GM20000 (cell line): Measurements from ENCODE around the gene ANO2.

Source experiments
- DNase-seq: peaks from one replicate; pipeline ENCODE4 v3.0.0; 2012; ENCODE audit warnings: low spot score
- TF ChIP-seq, protein P1 (sequence below): IDR thresholded peaks from 2 replicates; pipeline ENCODE4 v1.5.1; 2012; ENCODE audit warnings: mild to moderate bottlenecking, control low read depth; ENCODE audit errors: extremely low read depth, missing control alignments

ANO2 gene

DNA sequence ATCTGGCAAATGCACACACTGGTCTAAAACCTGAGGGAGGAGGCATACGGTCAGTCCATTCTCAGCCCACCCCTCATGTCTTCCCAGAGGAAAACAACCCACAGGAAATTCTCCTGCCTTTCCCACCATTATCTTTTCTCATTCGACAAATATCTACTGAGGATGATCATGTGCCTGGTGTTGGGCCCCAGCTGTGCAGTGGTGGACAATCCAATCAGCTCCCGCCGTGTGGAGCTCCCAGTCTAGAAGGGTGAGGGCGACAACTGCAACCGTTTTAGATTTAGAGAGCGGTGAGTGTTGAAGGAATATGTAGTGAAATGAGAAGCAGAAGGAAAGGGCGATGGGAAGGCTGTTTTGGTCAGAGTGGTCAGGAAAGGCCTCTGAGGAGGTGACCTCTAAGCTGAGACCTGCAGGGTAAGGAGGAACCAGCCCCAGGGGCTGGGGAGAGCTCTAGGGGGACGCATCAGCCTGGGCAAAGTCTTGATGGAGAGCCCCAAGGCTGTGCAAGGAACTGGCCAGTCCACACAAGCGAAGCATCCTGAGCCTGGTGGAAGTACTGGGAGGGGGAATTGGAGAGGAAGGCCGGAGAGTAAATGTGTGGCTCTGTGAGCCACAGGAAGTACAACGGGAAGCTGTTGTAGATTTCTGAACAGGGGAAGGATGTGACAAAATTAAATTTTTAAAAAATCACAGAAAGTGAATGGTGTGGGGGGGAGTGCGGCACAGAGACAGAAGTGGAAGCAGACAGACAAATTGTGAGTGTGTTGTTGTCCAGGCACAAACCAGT is 320.4 kb downstream of the ANO2 start:
- DNase-seq, result no peak
- TF ChIP-seq, protein P1, sequence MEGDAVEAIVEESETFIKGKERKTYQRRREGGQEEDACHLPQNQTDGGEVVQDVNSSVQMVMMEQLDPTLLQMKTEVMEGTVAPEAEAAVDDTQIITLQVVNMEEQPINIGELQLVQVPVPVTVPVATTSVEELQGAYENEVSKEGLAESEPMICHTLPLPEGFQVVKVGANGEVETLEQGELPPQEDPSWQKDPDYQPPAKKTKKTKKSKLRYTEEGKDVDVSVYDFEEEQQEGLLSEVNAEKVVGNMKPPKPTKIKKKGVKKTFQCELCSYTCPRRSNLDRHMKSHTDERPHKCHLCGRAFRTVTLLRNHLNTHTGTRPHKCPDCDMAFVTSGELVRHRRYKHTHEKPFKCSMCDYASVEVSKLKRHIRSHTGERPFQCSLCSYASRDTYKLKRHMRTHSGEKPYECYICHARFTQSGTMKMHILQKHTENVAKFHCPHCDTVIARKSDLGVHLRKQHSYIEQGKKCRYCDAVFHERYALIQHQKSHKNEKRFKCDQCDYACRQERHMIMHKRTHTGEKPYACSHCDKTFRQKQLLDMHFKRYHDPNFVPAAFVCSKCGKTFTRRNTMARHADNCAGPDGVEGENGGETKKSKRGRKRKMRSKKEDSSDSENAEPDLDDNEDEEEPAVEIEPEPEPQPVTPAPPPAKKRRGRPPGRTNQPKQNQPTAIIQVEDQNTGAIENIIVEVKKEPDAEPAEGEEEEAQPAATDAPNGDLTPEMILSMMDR, result no peak

DNA sequence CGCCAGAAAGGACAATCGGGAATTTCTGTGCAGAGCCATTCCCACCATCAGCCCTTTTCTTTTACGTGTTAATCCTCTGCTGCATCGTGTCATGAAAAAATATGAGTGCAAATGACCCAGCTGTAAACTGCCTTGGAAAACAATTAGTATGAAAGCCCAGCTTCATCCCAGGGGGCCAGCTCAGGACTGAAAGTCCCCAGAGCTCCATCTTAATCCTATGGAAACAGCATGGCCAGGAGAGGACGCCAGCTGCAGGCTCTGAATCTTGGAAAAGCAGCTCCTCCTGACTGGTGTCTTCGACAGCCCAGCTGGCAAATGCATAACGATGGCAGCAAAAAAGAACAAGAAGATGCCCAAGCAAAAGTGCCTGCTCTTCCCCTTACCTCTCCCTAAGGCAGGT is 321.6 kb downstream of the ANO2 start:
- DNase-seq, result no peak
- TF ChIP-seq, protein P1, result no peak

DNA sequence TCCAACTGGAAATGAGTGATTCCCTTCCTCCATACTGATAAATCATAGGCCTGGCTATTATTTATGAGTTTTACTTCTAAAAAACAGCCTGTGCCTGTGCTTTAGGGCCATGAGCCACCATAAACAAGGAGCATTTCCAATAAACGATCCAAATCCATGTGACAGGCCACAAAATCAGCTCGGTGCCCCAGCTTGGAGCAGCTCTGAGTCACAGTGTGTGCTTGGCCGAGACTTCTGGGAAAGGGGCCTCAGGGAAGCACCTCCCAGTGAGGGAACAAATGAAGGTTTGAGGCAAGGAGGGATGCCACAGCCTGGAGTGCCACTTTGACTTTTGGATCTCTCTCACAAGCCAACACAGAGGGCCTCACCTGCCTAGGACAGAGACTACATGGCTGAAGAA is 322.8 kb downstream of the ANO2 start:
- TF ChIP-seq, protein P1, result no peak
- DNase-seq, result no peak

DNA sequence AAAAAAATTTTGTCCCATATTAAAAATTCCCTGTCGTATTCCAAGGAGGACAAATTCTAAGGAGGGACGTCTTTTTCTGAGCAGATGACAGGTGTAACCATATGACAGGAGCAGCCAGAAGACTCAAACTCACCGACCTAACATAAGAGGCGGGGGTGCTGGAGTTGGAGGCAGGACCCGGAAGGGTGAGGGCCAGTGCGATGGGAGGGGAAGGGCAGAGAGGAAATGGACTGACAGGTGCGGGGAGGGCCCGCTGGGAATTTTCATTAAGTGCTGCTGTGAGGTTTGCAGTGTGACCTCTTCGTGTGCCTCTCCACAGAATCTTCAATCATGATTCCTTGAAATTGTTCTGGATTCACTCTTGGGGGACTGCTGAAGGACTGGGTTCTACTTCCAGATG is 323.7 kb downstream of the ANO2 start:
- TF ChIP-seq, protein P1, result no peak
- DNase-seq, result no peak

DNA sequence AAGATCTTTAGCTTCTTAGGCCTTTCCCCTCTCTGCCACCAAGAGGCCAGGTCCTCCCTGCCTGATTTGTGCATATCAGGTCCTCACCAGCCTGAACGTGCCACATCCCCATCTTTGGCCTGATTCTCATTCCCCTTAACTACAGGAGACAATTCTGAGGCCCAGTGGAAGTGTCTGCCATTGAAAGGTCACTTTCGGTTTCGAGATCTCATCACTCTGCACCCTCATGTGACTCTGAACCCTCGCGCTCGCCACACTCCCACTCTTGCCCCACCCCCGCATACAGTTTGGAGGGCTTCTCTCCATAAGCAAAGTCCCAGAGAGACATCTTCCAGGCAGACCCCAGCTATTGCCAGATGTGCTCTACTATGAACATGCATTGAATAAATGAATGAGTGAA is 324.2 kb downstream of the ANO2 start:
- DNase-seq, result no peak
- TF ChIP-seq, protein P1, result no peak

DNA sequence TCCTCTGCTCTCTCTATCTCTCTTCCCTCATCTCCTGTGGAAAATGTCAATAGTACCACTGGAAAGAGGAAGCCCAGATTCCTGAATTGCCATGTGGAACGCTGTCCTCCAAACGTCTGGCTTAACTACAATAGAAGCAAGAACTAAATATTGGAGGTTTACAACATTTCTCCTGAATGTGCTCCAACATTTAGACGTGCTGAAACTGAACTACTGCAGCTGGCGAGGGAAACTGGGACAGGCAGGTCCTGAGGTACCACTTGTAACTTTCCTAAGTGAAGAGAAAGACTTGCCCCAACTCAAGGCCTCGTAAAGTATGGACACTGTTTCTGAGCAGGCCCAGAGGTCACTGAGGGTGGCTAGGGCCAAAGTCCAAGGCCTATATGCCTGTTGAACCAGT is 325.4 kb downstream of the ANO2 start:
- no peak for DNase-seq
- TF ChIP-seq, protein P1, result no peak

DNA sequence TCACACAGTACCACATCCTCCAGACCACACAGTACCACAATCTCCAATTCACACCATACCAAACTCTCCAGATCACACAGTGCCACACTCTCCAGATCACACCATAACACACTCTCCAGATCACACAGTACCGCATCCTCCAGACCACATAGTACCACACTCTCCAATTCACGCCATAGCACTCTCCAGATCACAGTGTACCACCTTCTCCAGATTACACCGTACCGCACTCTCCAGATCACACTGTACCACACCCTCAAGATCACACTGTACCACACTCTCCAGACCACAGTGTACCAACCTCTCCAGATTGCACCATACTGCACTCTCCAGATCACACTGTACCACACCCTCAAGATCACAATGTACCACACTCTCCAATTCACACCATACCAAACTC is 328.2 kb downstream of the ANO2 start:
- TF ChIP-seq, protein P1, result no peak
- no peak for DNase-seq
